Activated CD4-positive, alpha-beta memory T cell treated with anti-CD3 and anti-CD28 coated beads, Interleukin-2, amount 10 ng/mL, durations not matched to agents 7 days and 5 days (primary cell): ENCODE measurements around the gene HNRNPH2. TPM values are rescaled to one million over a fixed set of nuclear protein-coding genes. Genes with fewer than 3 reads are reported as not detected.

Experiments used
- CTCF ChIA-PET: fragments of 350-600 bp; sonication (Branson Sonifier 250); formaldehyde crosslinking; loops from one replicate; lab custom pipeline; 2021; ENCODE audit warnings: antibody characterized with exemption, inconsistent platforms; lab: Charles Lee
- POLR2A ChIA-PET: fragments of 350-600 bp; sonication (Branson Sonifier 250); formaldehyde crosslinking; loops from one replicate; lab custom pipeline; 2021; ENCODE audit warnings: antibody characterized with exemption; lab: Charles Lee
- DNase-seq: peaks from one replicate; pipeline ENCODE4 v3.0.0-alpha.2; 2020
- H3K27ac Mint-ChIP-seq: one replicate; pipeline ENCODE4 v1.8.0; 2021; ENCODE audit warnings: mild to moderate bottlenecking, mixed read lengths
- H3K27me3 Mint-ChIP-seq: one replicate; pipeline ENCODE4 v1.8.0; 2021; ENCODE audit warnings: mixed read lengths
- H3K36me3 Mint-ChIP-seq: one replicate; pipeline ENCODE4 v1.8.0; 2021; ENCODE audit warnings: low read depth, mixed read lengths
- H3K4me1 Mint-ChIP-seq: one replicate; pipeline ENCODE4 v1.8.0; 2021; ENCODE audit warnings: mixed read lengths
- H3K4me3 Mint-ChIP-seq: one replicate; pipeline ENCODE4 v1.8.0; 2021; ENCODE audit warnings: mild to moderate bottlenecking, mixed read lengths
- H3K9me3 Mint-ChIP-seq: one replicate; pipeline ENCODE4 v1.8.0; 2021; ENCODE audit warnings: mixed read lengths
- total RNA-seq, 2 experiments: library from RNA; stranded (reverse); gene quantifications; one replicate each; pipeline ENCODE4 v1.2.3, GENCODE V29; 2021

The HNRNPH2 gene
- total RNA-seq, 2 experiments from 2014 or later = 46.2 TPM

- POLR2A ChIA-PET = interaction anchor here (1.0 kb wide), 1 partner anchor 13 kb away, joined by 5 read pairs; no protein-coding TSS in a partner anchor
- H3K27me3 Mint-ChIP-seq = no peaks in the 10 kb centered on the region
- no peaks in the 10 kb centered on the region for H3K9me3 Mint-ChIP-seq
- H3K4me1 Mint-ChIP-seq = peaks cover 15% of the 10 kb centered on the region
- peaks cover 5% of the 10 kb centered on the region for H3K36me3 Mint-ChIP-seq
- no peak overlapping the region for H3K4me3 Mint-ChIP-seq
- no peak for DNase-seq
- peak overlapping the region; percentile 67 for H3K27ac Mint-ChIP-seq
- CTCF ChIA-PET = no interaction called here
Measured at GRCh38 chrX:101430457-101431078, 22.5 kb downstream of the HNRNPH2 start.

GRCh38 chrX:101442085-101442484 is 34.1 kb downstream of the HNRNPH2 start:
- no peak overlapping the region for H3K4me3 Mint-ChIP-seq

GRCh38 chrX:101449279-101449678 is 41.3 kb downstream of the HNRNPH2 start:
- Mint-ChIP-seq H3K27me3 (no peaks in the 10 kb centered on the region), H3K4me1 (peaks cover 2% of the 10 kb centered on the region)

More at GRCh38 chrX:101442085-101442484, 34.1 kb downstream of the HNRNPH2 start:
- Mint-ChIP-seq H3K27me3 (no peaks in the 10 kb centered on the region), H3K27ac (no peak overlapping the region), H3K4me1 (no peaks in the 10 kb centered on the region), H3K9me3 (no peaks in the 10 kb centered on the region), H3K36me3 (peaks cover 16% of the 10 kb centered on the region)
- no peak for DNase-seq
- ChIA-PET POLR2A (no interaction called here), CTCF (no interaction called here)

GRCh38 chrX:101450085-101450484 is 42.1 kb downstream of the HNRNPH2 start:
- Mint-ChIP-seq H3K9me3 (no peaks in the 10 kb centered on the region), H3K36me3 (no peaks in the 10 kb centered on the region), H3K27me3 (no peaks in the 10 kb centered on the region), H3K4me3 (no peak overlapping the region), H3K27ac (no peak overlapping the region), H3K4me1 (peaks cover 2% of the 10 kb centered on the region)
- DNase-seq = no peak
- ChIA-PET POLR2A (no interaction called here), CTCF (no interaction called here)

More at GRCh38 chrX:101449279-101449678, 41.3 kb downstream of the HNRNPH2 start:
- ChIA-PET CTCF (no interaction called here), POLR2A (no interaction called here)
- Mint-ChIP-seq H3K36me3 (no peaks in the 10 kb centered on the region), H3K27ac (no peak overlapping the region), H3K9me3 (no peaks in the 10 kb centered on the region), H3K4me3 (no peak overlapping the region)
- no peak for DNase-seq

- Mint-ChIP-seq H3K4me3 (no peak overlapping the region), H3K9me3 (no peaks in the 10 kb centered on the region), H3K27me3 (no peaks in the 10 kb centered on the region), H3K4me1 (peaks cover 2% of the 10 kb centered on the region), H3K27ac (no peak overlapping the region), H3K36me3 (no peaks in the 10 kb centered on the region)
- POLR2A ChIA-PET = no interaction called here
- CTCF ChIA-PET = no interaction called here
- DNase-seq = no peak
Measured at GRCh38 chrX:101450961-101451360, 42.9 kb downstream of the HNRNPH2 start.

GRCh38 chrX:101452056-101452455 is 44.0 kb downstream of the HNRNPH2 start:
- no peak for DNase-seq
- POLR2A ChIA-PET = no interaction called here
- no peaks in the 10 kb centered on the region for H3K27me3 Mint-ChIP-seq
- CTCF ChIA-PET = no interaction called here
- no peak overlapping the region for H3K27ac Mint-ChIP-seq
- no peaks in the 10 kb centered on the region for H3K9me3 Mint-ChIP-seq
- H3K36me3 Mint-ChIP-seq = no peaks in the 10 kb centered on the region
- peaks cover 2% of the 10 kb centered on the region for H3K4me1 Mint-ChIP-seq
- H3K4me3 Mint-ChIP-seq = no peak overlapping the region

GRCh38 chrX:101460669-101461068 is 52.6 kb downstream of the HNRNPH2 start:
- H3K36me3 Mint-ChIP-seq = no peaks in the 10 kb centered on the region
- H3K27ac Mint-ChIP-seq = no peak overlapping the region
- no peak overlapping the region for H3K4me3 Mint-ChIP-seq
- no peaks in the 10 kb centered on the region for H3K9me3 Mint-ChIP-seq
- no peaks in the 10 kb centered on the region for H3K27me3 Mint-ChIP-seq
- DNase-seq = no peak
- no peaks in the 10 kb centered on the region for H3K4me1 Mint-ChIP-seq
- ChIA-PET CTCF (interaction anchor here (0.6 kb wide), 1 partner anchor 26 kb away, joined by 3 read pairs; no protein-coding TSS in a partner anchor), POLR2A (no interaction called here)

GRCh38 chrX:101462892-101463291 is 54.9 kb downstream of the HNRNPH2 start:
- Mint-ChIP-seq H3K9me3 (no peaks in the 10 kb centered on the region), H3K27me3 (no peaks in the 10 kb centered on the region), H3K4me1 (no peaks in the 10 kb centered on the region), H3K4me3 (no peak overlapping the region), H3K27ac (no peak overlapping the region), H3K36me3 (no peaks in the 10 kb centered on the region)
- CTCF ChIA-PET = no interaction called here
- no peak for DNase-seq
- POLR2A ChIA-PET = no interaction called here

Other genes starting within 250 kb of the HNRNPH2 start
- under 1 TPM; 0.78 to 0.88 TPM for gene DRP2, start 188.4 kb upstream of the HNRNPH2 start, total RNA-seq
- gene TAF7L, start 116.9 kb upstream of the HNRNPH2 start, total RNA-seq = not detected
- gene TIMM8A, start 59.5 kb upstream of the HNRNPH2 start, total RNA-seq = 10 to 100 TPM in 1 of 2 experiments, 1 to 10 TPM in 1; 8.4 to 11.3 TPM
- under 1 TPM in 1 of 2 experiments, not detected in 1; 0.10 TPM for gene BTK, start 22.0 kb upstream of the HNRNPH2 start, total RNA-seq
- 100 to 1,000 TPM; 229 to 246 TPM for gene RPL36A, start 17.2 kb upstream of the HNRNPH2 start, total RNA-seq
- 10 to 100 TPM; 35.6 to 38.3 TPM for gene GLA, start 297 bp upstream of the HNRNPH2 start, total RNA-seq
- gene ARMCX4, start 77.2 kb downstream of the HNRNPH2 start, total RNA-seq = 1 to 10 TPM; 2.5 to 2.8 TPM
- under 1 TPM; 0.33 to 0.45 TPM for gene ARMCX1, start 142.3 kb downstream of the HNRNPH2 start, total RNA-seq
- gene ARMCX6, start 209.8 kb downstream of the HNRNPH2 start, total RNA-seq = 10 to 100 TPM; 41.0 to 41.2 TPM
- gene ARMCX3, start 214.9 kb downstream of the HNRNPH2 start, total RNA-seq = 10 to 100 TPM; 31.2 to 33.2 TPM